GM12872 (cell line): ENCODE data around the gene MPO.

ENCODE experiments used
- TF ChIP-seq, protein P1 (sequence below): IDR thresholded peaks from 3 replicates; pipeline ENCODE4 v1.5.1; 2011; ENCODE audit warnings: low read depth, mild to moderate bottlenecking, low read length, moderate library complexity; ENCODE audit not compliant: insufficient read depth

The MPO gene

GRCh38 chr17:58265902-58266875, 14.5 kb downstream of the MPO start:
- TF ChIP-seq, protein P1, sequence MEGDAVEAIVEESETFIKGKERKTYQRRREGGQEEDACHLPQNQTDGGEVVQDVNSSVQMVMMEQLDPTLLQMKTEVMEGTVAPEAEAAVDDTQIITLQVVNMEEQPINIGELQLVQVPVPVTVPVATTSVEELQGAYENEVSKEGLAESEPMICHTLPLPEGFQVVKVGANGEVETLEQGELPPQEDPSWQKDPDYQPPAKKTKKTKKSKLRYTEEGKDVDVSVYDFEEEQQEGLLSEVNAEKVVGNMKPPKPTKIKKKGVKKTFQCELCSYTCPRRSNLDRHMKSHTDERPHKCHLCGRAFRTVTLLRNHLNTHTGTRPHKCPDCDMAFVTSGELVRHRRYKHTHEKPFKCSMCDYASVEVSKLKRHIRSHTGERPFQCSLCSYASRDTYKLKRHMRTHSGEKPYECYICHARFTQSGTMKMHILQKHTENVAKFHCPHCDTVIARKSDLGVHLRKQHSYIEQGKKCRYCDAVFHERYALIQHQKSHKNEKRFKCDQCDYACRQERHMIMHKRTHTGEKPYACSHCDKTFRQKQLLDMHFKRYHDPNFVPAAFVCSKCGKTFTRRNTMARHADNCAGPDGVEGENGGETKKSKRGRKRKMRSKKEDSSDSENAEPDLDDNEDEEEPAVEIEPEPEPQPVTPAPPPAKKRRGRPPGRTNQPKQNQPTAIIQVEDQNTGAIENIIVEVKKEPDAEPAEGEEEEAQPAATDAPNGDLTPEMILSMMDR: no peak

DNA sequence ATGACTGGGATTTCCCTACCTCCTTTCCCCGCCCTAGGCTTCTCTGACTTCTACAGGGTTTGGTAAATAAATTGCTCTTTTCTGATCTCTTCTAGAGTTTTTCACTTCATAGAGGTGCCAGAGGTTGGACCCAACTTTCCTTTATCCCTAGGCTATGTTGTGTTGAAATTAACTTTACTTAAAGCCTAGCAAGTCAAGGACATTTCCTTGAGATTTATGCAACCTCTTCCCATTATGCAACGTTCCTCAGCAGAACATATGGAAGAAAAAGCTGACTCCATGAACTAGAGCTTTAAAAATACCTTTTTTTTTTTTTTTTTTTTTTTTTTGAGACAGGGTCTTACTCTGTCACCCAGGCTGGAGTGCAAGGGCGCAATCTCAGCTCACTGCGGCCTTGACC, 15.5 kb downstream of the MPO start:
- TF ChIP-seq, protein P1: no peak

DNA sequence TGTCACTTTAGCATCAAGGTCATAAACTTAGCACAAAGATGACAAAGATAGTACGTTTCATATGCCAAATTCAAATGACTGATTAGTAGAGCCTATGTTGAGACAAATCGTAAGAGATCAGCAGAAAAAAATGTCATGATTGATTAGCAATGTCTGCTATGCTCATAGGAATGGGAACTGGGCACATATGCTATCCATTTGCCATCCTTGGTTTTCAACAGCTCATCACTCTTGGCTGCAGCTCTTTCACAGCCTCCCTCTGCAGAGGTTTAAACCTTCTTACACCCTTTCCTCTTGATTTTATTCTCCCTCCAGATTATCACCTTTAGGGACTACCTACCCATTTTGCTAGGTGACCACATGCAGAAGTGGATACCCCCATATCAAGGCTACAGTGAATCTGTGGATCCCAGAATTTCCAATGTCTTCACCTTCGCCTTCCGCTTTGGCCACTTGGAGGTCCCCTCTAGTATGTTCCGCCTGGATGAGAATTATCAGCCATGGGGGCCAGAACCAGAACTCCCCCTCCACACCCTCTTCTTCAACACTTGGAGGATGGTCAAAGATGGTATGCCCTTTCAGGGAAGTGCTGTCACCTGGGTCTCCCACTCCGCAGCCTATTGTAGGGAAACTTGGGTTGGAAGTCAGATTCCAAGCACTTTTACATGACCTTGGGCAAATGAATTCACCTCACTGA, 16.2 kb downstream of the MPO start:
- TF ChIP-seq, protein P1: no peak

GRCh38 chr17:58263773-58264172, 17.0 kb downstream of the MPO start:
- TF ChIP-seq, protein P1: no peak

- TF ChIP-seq, protein P1: no peak
Observed at GRCh38 chr17:58262149-58262548, 18.6 kb downstream of the MPO start.

- TF ChIP-seq, protein P1: 0 out of 3 replicates have a peak, but pooled peaks have one; percentile 29
Observed at GRCh38 chr17:58254803-58255202, 25.9 kb downstream of the MPO start.

GRCh38 chr17:58253082-58253481, 27.7 kb downstream of the MPO start:
- TF ChIP-seq, protein P1: no peak
